GM19099 (cell line): ENCODE results near the gene RNF8.

Source experiments
- POLR2A ChIP-seq: IDR thresholded peaks from 3 replicates; pipeline ENCODE4 v1.6.1; 2011; ENCODE audit warnings: low read depth; ENCODE audit not compliant: insufficient read length; ENCODE audit errors: extremely low read depth

Gene RNF8

DNA sequence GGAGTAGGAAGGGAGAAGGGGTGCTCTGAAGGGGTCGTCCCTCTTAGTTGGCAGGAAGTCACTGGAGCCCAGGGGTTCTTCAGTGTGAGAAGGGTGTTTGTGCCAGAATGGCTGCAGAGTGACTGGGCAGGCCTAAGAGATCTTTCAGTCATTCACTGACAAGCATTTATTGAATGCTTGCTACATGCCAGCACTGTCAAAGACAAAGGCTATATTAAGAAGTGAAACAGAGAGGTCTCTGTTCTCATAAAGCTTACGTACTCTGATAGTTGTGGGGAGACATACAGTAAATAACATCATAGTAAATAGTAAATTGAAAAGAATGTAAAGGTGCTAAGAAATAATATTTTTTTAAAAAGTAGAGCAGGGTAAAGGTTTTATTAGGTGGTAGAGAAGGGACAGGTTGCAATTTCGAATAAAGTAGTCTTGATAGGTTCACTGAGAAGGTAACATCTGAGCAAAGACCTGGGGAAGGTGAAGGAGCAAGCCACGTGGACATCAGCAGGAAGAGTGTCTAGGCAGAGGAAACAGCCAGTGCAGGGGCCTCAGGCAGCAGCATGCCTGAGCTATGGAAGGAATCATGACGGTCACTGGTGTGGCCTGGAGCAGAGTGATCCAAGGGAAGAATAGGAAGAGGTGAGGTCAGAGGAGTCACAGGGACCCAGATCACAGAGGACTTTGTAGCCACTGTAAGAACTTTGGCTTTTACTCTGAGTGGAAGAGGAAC is 36.3 kb upstream of the RNF8 start:
- TF ChIP-seq POLR2A: no peak

- no peak for TF ChIP-seq POLR2A
Observed at GRCh38 chr6:37319156-37319555, 34.6 kb upstream of the RNF8 start.

DNA sequence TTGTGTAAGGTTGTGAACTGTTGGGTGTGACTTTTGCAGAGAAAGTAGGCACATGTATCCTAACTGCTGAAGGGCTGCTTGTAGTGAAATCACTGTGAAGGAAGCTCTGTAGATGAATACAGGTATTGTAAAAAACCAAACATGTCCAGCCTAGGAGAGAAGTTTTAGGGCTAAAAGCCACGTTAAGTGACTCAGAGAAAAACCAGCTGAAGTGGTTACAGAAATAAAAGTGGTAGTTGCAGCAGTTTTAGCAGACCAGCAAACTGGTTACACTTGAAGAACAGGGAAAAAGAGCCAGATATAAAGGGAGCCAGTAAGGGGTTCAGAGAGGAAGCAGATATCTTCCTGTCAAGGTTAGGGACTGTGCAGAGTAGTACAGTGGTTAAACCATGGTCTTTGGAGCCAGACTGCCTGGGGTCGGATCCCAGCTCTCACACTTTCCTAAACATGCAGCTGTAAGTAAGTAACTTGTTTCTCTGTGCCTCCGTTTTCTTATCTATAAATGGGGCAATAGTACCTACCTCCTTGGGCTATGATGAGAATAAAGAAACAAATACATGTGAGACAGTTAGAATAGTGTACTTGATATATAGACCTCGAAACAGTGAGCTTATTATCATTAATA is 33.8 kb upstream of the RNF8 start:
- no peak for TF ChIP-seq POLR2A

- no peak for TF ChIP-seq POLR2A
Observed at GRCh38 chr6:37320646-37321045, 33.1 kb upstream of the RNF8 start.

DNA sequence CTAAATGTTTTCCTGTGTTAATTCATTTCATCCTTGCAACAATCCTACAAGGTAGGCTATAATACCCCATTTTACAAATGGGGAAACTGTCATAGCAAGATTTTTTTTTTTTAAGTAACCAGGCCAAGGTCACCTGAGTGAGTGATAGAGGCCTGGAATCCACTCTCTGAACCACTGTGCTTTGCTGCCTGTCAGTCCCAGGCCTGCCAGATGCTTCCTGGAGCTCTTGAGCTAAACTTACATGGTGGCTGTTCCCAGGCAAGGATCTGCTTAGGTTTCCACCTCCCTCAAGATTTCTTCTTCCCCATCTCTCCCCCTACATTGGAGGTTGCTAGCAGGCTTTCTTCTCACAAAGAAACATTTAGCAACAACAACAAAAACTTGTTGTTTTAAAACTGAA is 32.7 kb upstream of the RNF8 start:
- no peak for TF ChIP-seq POLR2A

DNA sequence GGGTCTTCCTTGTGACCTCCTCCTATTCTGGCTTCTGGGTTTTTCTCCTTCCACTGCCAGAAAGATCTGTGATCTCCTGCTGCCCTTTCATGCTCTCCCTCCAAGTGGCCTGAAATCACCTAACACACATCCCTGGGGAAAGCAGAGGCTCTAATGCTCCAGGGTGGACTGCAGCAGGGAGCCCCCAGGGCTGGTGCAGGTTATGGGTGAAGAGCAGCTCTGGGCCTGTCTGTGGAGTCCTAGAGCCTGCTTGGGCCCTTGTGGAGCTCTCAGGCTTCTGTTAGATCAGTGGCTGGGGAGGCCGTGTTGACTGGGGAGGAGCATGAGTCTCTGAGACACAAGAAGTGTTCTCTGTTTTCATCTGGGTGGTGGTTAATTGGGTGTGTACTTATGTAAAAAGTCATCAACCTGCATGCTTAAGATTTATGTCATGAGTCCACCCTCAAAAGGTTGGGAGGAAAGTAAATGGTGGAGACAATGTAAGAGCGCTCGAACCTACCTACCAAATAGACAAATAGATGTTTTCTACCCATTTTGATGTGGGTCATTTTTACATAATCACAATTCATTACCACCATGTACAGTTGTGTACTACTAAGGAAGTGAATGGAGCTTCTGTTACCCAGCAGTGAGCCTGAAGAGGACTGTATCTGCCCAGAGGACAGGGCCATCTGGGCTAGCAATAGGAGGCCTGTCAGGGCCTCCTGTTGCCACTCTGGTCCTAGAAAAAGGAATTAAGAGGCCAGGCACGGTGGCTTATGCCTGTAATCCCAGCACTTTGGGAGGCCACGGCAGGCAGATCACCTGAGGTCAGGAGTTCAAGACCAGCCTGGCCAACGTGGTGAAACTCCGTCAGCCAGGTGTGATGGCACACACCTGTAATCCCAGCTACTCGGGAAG is 32.0 kb upstream of the RNF8 start:
- no peak for TF ChIP-seq POLR2A

- no peak for TF ChIP-seq POLR2A
Observed at GRCh38 chr6:37323580-37323979, 30.2 kb upstream of the RNF8 start.

- no peak for TF ChIP-seq POLR2A
Observed at GRCh38 chr6:37324131-37325033, 29.4 kb upstream of the RNF8 start.

DNA sequence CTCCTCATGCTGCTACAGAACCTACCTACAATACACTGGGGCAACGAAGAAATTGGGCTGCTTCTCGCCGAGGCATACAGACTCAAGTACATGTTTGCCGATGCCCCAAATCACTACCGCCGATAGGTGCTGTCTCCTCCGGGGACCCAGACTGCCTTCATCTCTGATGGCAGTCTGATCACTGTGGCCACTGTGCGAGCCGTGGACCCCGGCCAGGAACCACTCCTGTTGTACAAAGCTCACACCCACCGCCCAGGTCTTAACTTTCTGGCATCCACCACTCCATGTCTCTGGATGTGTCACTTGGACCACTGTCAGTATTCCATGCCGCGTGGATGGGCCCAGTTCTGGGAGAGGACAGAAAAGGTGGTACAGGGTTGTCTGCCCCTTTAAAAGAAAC is 22.7 kb upstream of the RNF8 start:
- TF ChIP-seq POLR2A: no peak

DNA sequence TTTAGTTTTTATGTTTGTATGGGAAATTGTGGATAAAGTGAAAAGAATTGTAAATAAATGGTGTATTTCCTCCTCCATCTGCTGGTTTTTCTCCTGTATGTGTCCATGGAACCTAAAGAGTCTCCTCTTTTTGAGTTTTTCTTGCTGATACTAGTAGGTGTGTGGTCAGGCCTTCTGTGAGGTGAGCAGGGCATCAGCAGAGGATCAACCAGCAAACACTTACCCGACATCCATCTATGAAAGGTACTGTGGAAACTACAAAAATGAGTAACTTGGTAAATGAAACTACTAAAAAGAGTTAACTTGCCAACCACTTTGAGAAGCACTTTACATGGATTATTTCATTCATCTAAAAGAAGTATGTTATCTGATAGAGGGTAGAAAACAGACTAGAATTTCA is 20.9 kb upstream of the RNF8 start:
- no peak for TF ChIP-seq POLR2A

DNA sequence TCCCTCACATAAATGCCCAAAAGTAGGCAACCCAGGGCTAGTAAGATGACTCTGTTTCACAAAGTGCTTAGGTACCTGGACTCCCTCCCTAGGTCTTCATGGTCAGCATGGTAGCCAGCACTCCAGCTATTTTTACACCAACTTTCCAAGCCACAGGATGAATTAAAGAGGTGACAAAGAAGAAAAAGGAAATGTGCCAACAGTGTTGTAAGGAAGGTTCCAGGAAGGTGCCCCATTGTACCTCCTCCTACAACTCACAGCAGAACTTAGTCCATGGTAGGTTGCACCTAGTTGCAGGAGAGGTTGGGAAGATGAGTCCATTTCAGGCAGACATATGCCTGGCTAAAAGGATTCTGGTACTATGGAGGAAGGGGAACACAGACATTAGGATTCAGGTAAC is 19.7 kb upstream of the RNF8 start:
- TF ChIP-seq POLR2A: no peak

- TF ChIP-seq POLR2A: no peak
Observed at GRCh38 chr6:37338745-37339255, 15.0 kb upstream of the RNF8 start.

DNA sequence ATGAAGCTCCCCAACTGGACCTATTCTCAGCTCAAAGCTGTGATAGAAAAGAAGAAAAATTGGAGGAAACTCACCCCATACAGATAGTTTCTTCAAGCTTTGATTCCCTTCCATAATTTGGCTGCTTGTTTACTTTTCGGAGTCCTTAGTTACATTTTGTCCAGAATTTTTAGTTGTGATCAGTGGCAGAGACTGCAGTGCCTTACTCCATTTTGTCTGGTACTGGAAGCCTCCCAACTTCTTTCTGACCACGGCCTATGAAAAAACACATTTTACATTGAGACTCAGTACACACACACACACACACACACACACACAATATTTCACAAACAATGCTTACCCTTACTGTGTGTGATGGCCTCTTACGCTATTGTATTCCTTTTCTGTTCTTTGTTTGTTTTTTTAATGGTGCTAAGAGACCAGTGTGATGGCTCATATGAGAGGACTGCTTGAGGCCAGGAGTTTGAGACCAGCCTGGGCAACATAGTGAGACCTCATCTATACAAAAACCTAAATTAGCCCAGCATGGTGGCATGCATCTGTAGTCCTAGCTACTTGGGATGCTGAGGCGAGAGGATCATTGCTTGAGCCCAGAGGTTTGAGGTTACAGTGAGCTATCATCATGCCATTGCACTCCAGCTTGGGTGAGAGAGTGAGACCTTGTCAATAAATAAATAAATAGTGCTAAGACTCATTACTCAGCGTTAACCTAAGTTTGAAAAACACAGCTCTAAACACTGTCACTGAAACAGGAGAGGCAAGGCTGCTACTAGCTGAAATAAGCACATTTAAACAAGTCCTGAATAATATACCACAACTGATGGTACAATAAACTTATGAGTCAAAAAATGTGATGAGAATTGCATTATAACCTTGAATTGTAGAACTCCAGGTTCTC is 13.8 kb upstream of the RNF8 start:
- TF ChIP-seq POLR2A: no peak

- no peak for TF ChIP-seq POLR2A
Observed at GRCh38 chr6:37340639-37340943, 13.2 kb upstream of the RNF8 start.

GRCh38 chr6:37343248-37343647 is 10.5 kb upstream of the RNF8 start:
- TF ChIP-seq POLR2A: no peak
